Central memory CD8-positive, alpha-beta T cell (primary cell): Measurements from ENCODE around the gene INS.
A peak's percentile ranks its signal among the peaks of the same experiment; 100 is the strongest.

ENCODE experiments used
- ATAC-seq: fragments of 150-1000 bp; cut with Tn5 transposase; replicated peaks from 2 replicates; pipeline ENCODE4 v1.10.0; 2022; ENCODE audit warnings: mild to moderate bottlenecking, moderate FRiP score, moderate number of reproducible peaks; ENCODE audit not compliant: poor library complexity, severe bottlenecking; ENCODE audit errors: extremely low read depth
- DNase-seq, 2 donors: peaks; one replicate each; pipeline ENCODE4 v3.0.0; 2021; ENCODE audit warnings: low spot score in 2 of 2
- H3K27ac Mint-ChIP-seq: one replicate; pipeline ENCODE4 v1.8.0; 2022; ENCODE audit warnings: low read depth, mild to moderate bottlenecking, moderate library complexity, mixed read lengths
- H3K27me3 Mint-ChIP-seq: one replicate; pipeline ENCODE4 v1.8.0; 2022; ENCODE audit warnings: mixed read lengths
- H3K36me3 Mint-ChIP-seq: one replicate; pipeline ENCODE4 v1.8.0; 2022; ENCODE audit warnings: mild to moderate bottlenecking, moderate library complexity, mixed read lengths; ENCODE audit not compliant: insufficient read depth
- H3K4me1 Mint-ChIP-seq: one replicate; pipeline ENCODE4 v1.8.0; 2022; ENCODE audit warnings: mixed read lengths
- H3K4me3 Mint-ChIP-seq: one replicate; pipeline ENCODE4 v1.8.0; 2022; ENCODE audit warnings: mild to moderate bottlenecking, moderate library complexity, mixed read lengths
- H3K9me3 Mint-ChIP-seq: one replicate; pipeline ENCODE4 v1.8.0; 2022; ENCODE audit warnings: mixed read lengths

Gene INS

GRCh38 chr11:2140411-2141400 is 20.3 kb downstream of the INS start:
- Mint-ChIP-seq H3K27ac (no peak overlapping the region), H3K4me1 (no peaks in the 10 kb centered on the region), H3K4me3 (no peak overlapping the region), H3K36me3 (peaks cover 9% of the 10 kb centered on the region), H3K27me3 (peaks cover 74% of the 10 kb centered on the region), H3K9me3 (no peaks in the 10 kb centered on the region)
- ATAC-seq: no peak
- DNase-seq: no peak

- peaks cover 8% of the 10 kb centered on the region for H3K36me3 Mint-ChIP-seq
- H3K27me3 Mint-ChIP-seq: peaks cover 74% of the 10 kb centered on the region
- H3K4me3 Mint-ChIP-seq: no peak overlapping the region
- no peak for ATAC-seq
- no peak overlapping the region for H3K27ac Mint-ChIP-seq
- no peaks in the 10 kb centered on the region for H3K4me1 Mint-ChIP-seq
- H3K9me3 Mint-ChIP-seq: no peaks in the 10 kb centered on the region
- DNase-seq: no peak
Measured at GRCh38 chr11:2139621-2140337, 21.2 kb downstream of the INS start.

GRCh38 chr11:2139123-2139521 is 21.9 kb downstream of the INS start, which contains the start of gene IGF2:
TSS of gene IGF2 (minus strand) at chr11:2139389. CDS start at chr11:2135523, 3,866 bp downstream.
- peaks cover 77% of the 10 kb centered on the region for H3K27me3 Mint-ChIP-seq
- H3K27ac Mint-ChIP-seq: peak within 1 kb of the TSS; percentile 62
- H3K9me3 Mint-ChIP-seq: no peaks in the 10 kb centered on the region
- DNase-seq (no peak), ATAC-seq (no peak)
- peak within 1 kb of the TSS; percentile 75 for H3K4me3 Mint-ChIP-seq
- no peaks in the 10 kb centered on the region for H3K4me1 Mint-ChIP-seq
- H3K36me3 Mint-ChIP-seq: peaks cover 8% of the 10 kb centered on the region

GRCh38 chr11:2138431-2139122 is 22.4 kb downstream of the INS start:
- Mint-ChIP-seq H3K4me1 (no peaks in the 10 kb centered on the region), H3K36me3 (peaks cover 8% of the 10 kb centered on the region), H3K9me3 (no peaks in the 10 kb centered on the region), H3K27ac (peak overlapping the region; percentile 62), H3K4me3 (peak overlapping the region; percentile 75), H3K27me3 (peaks cover 79% of the 10 kb centered on the region)
- DNase-seq (no peak), ATAC-seq (no peak)

- Mint-ChIP-seq H3K9me3 (no peaks in the 10 kb centered on the region), H3K36me3 (peaks cover 5% of the 10 kb centered on the region), H3K4me3 (peak overlapping the region; percentile 75)
Measured at GRCh38 chr11:2138068-2138430, 23.0 kb downstream of the INS start.

GRCh38 chr11:2137202-2138067 is 23.6 kb downstream of the INS start:
- Mint-ChIP-seq H3K4me1 (no peaks in the 10 kb centered on the region), H3K9me3 (no peaks in the 10 kb centered on the region), H3K36me3 (peaks cover 5% of the 10 kb centered on the region), H3K27me3 (peaks cover 78% of the 10 kb centered on the region), H3K27ac (no peak overlapping the region), H3K4me3 (peak overlapping the region; percentile 75)
- no peak for ATAC-seq
- DNase-seq: no peak

More at GRCh38 chr11:2138068-2138430, 23.0 kb downstream of the INS start:
- Mint-ChIP-seq H3K4me1 (no peaks in the 10 kb centered on the region), H3K27me3 (peaks cover 79% of the 10 kb centered on the region), H3K27ac (peak overlapping the region; percentile 62)
- ATAC-seq: no peak
- DNase-seq: no peak

GRCh38 chr11:2136952-2137201 is 24.1 kb downstream of the INS start:
- H3K27ac Mint-ChIP-seq: no peak overlapping the region
- no peaks in the 10 kb centered on the region for H3K4me1 Mint-ChIP-seq
- H3K27me3 Mint-ChIP-seq: peaks cover 78% of the 10 kb centered on the region
- peaks cover 5% of the 10 kb centered on the region for H3K36me3 Mint-ChIP-seq
- DNase-seq: no peak
- ATAC-seq: no peak
- no peaks in the 10 kb centered on the region for H3K9me3 Mint-ChIP-seq
- peak overlapping the region; percentile 75 for H3K4me3 Mint-ChIP-seq

- Mint-ChIP-seq H3K27me3 (peaks cover 76% of the 10 kb centered on the region), H3K36me3 (peaks cover 5% of the 10 kb centered on the region), H3K9me3 (peaks cover 4% of the 10 kb centered on the region), H3K27ac (no peak overlapping the region), H3K4me1 (no peaks in the 10 kb centered on the region), H3K4me3 (peak overlapping the region; percentile 75)
- no peak for ATAC-seq
- DNase-seq: no peak
Measured at GRCh38 chr11:2136209-2136951, 24.6 kb downstream of the INS start.

GRCh38 chr11:2135648-2136201 is 25.3 kb downstream of the INS start:
- no peak for ATAC-seq
- no peak for DNase-seq
- Mint-ChIP-seq H3K4me3 (no peak overlapping the region), H3K36me3 (peaks cover 5% of the 10 kb centered on the region), H3K27ac (no peak overlapping the region), H3K27me3 (peaks cover 70% of the 10 kb centered on the region), H3K9me3 (peaks cover 9% of the 10 kb centered on the region), H3K4me1 (no peaks in the 10 kb centered on the region)

- DNase-seq (no peak), ATAC-seq (no peak)
- peaks cover 5% of the 10 kb centered on the region for H3K36me3 Mint-ChIP-seq
- H3K27ac Mint-ChIP-seq: no peak overlapping the region
- no peak overlapping the region for H3K4me3 Mint-ChIP-seq
- H3K9me3 Mint-ChIP-seq: peaks cover 9% of the 10 kb centered on the region
- H3K27me3 Mint-ChIP-seq: peaks cover 69% of the 10 kb centered on the region
- no peaks in the 10 kb centered on the region for H3K4me1 Mint-ChIP-seq
Measured at GRCh38 chr11:2135018-2135569, 25.9 kb downstream of the INS start.
